Panc1 (cell line): ENCODE measurements around the gene TMEM163.

Source experiments
- TCF7L2 ChIP-seq: IDR thresholded peaks from 2 replicates; pipeline ENCODE4 v1.6.1; 2011; ENCODE audit warnings: mild to moderate bottlenecking, low read depth, low read length, inconsistent platforms
- TF ChIP-seq, protein P1 (sequence below): fragments of 450-650 bp; IDR thresholded peaks from 2 replicates; pipeline ENCODE4 v1.5.1; 2017; ENCODE audit warnings: mild to moderate bottlenecking

DNA sequence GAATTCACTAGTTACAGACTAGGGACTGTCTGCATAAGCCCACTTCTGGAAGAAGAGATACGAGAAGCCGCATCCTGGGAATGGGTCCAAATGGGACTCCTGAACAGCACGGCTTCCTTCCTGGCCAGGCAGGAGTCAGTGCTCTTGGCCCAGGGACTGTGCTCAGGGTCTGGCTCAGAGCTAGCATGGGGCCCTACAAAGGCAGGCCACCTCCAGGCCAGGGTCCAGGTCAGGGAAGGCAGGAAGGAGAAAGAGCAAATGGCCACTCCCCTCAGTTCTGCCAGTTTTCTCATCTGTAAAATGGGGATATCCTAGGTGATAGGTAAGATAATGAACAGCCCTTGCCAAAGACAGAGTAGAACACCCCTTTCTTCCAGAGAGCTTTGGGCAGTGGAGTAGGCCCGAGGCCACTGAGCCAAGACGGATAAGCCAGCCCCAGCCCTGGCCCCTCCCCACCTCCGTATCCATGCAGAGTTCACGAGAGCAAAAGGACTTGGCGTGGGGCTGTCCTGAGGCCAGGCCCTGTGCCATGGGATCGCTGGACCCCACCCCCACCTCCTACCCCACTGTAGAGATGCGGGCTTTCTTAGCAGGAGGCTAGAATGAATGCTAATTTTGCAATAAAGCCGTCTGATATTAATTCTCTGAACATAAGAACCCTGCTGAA, 274.9 kb downstream of the TMEM163 start:
- TF ChIP-seq, protein P1, sequence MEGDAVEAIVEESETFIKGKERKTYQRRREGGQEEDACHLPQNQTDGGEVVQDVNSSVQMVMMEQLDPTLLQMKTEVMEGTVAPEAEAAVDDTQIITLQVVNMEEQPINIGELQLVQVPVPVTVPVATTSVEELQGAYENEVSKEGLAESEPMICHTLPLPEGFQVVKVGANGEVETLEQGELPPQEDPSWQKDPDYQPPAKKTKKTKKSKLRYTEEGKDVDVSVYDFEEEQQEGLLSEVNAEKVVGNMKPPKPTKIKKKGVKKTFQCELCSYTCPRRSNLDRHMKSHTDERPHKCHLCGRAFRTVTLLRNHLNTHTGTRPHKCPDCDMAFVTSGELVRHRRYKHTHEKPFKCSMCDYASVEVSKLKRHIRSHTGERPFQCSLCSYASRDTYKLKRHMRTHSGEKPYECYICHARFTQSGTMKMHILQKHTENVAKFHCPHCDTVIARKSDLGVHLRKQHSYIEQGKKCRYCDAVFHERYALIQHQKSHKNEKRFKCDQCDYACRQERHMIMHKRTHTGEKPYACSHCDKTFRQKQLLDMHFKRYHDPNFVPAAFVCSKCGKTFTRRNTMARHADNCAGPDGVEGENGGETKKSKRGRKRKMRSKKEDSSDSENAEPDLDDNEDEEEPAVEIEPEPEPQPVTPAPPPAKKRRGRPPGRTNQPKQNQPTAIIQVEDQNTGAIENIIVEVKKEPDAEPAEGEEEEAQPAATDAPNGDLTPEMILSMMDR = no peak
- TF ChIP-seq TCF7L2 = no peak
